IMR-90 (cell line): ENCODE data around the gene WARS2.

Experiments used
- BHLHE40 ChIP-seq: fragments of 150-350 bp; IDR thresholded peaks from 2 replicates; pipeline ENCODE4 v1.6.1; 2016; ENCODE audit warnings: mild to moderate bottlenecking, low read depth, low read length
- CHD1 ChIP-seq: IDR thresholded peaks from 2 replicates; pipeline ENCODE4 v1.6.1; 2012; ENCODE audit warnings: low read depth, low read length, improper control_type of control experiment
- CTCF ChIP-seq: conservative IDR thresholded peaks from 2 replicates; pipeline ENCODE4 v1.5.1; 2012; ENCODE audit warnings: mild to moderate bottlenecking, low read depth, low read length, improper control_type of control experiment
- FOS ChIP-seq: fragments of 150-350 bp; IDR thresholded peaks from 2 replicates; pipeline ENCODE4 v1.6.1; 2016; ENCODE audit warnings: low read depth, low read length
- MAZ ChIP-seq: IDR thresholded peaks from 2 replicates; pipeline ENCODE4 v1.6.1; 2012; ENCODE audit warnings: low read depth, mild to moderate bottlenecking, low read length, improper control_type of control experiment, moderate library complexity, borderline replicate concordance
- NFE2L2 ChIP-seq: fragments of 150-350 bp; IDR thresholded peaks from 2 replicates; pipeline ENCODE4 v1.6.1; 2016; ENCODE audit warnings: low read depth, mild to moderate bottlenecking, low read length
- POLR2A ChIP-seq: IDR thresholded peaks from 2 replicates; pipeline ENCODE4 v1.6.1; 2012; ENCODE audit warnings: mild to moderate bottlenecking, low read depth, low read length
- SMC3 ChIP-seq: fragments of 150-350 bp; IDR thresholded peaks from 2 replicates; pipeline ENCODE4 v1.6.1; 2016; ENCODE audit warnings: low read depth, mild to moderate bottlenecking, antibody characterized with exemption, low read length, moderate library complexity

- TF ChIP-seq CTCF (no peak), POLR2A (no peak), FOS (no peak), CHD1 (no peak), MAZ (no peak), NFE2L2 (no peak), BHLHE40 (no peak), SMC3 (no peak)
Observed at GRCh38 chr1:119091618-119092017, 48.8 kb downstream of the WARS2 start.
